T-helper 2 cell treated with Interferon-gamma antibody and Interleukin-4, amounts not matched to agents 5 μg/mL and 100 μg/mL, for 36 hours (primary cell): ENCODE results near the gene PARVA.

Experiments
- DNase-seq: peaks from one replicate; pipeline ENCODE4 v3.0.0; 2021; ENCODE audit warnings: low spot score
- H3K27ac Mint-ChIP-seq: one replicate; pipeline ENCODE4 v1.8.0; 2021; ENCODE audit warnings: mild to moderate bottlenecking, mixed read lengths
- H3K27me3 Mint-ChIP-seq: one replicate; pipeline ENCODE4 v1.8.0; 2021; ENCODE audit warnings: low read depth, mixed read lengths
- H3K36me3 Mint-ChIP-seq: one replicate; pipeline ENCODE4 v1.8.0; 2021; ENCODE audit warnings: low read depth, mixed read lengths
- H3K4me1 Mint-ChIP-seq: one replicate; pipeline ENCODE4 v1.8.0; 2021; ENCODE audit warnings: low read depth, mixed read lengths
- H3K4me3 Mint-ChIP-seq: one replicate; pipeline ENCODE4 v1.8.0; 2022; ENCODE audit warnings: mild to moderate bottlenecking, moderate library complexity, mixed read lengths
- H3K9me3 Mint-ChIP-seq: one replicate; pipeline ENCODE4 v1.8.0; 2021; ENCODE audit warnings: mixed read lengths

Gene PARVA

GRCh38 chr11:12417691-12418611 is 40.6 kb downstream of the PARVA start:
- H3K27ac Mint-ChIP-seq: no peak overlapping the region
- H3K36me3 Mint-ChIP-seq: no peaks in the 10 kb centered on the region
- H3K4me3 Mint-ChIP-seq: no peak overlapping the region
- no peak for DNase-seq
- no peaks in the 10 kb centered on the region for H3K9me3 Mint-ChIP-seq
- H3K4me1 Mint-ChIP-seq: no peaks in the 10 kb centered on the region
- H3K27me3 Mint-ChIP-seq: peaks cover 11% of the 10 kb centered on the region

- Mint-ChIP-seq H3K27ac (no peak overlapping the region), H3K4me1 (no peaks in the 10 kb centered on the region), H3K4me3 (no peak overlapping the region), H3K36me3 (no peaks in the 10 kb centered on the region), H3K27me3 (peaks cover 8% of the 10 kb centered on the region), H3K9me3 (no peaks in the 10 kb centered on the region)
- no peak for DNase-seq
Observed at GRCh38 chr11:12420040-12420439, 42.7 kb downstream of the PARVA start.

GRCh38 chr11:12420706-12421105 is 43.3 kb downstream of the PARVA start:
- no peaks in the 10 kb centered on the region for H3K36me3 Mint-ChIP-seq
- H3K27me3 Mint-ChIP-seq: peaks cover 8% of the 10 kb centered on the region
- DNase-seq: no peak
- no peak overlapping the region for H3K27ac Mint-ChIP-seq
- H3K9me3 Mint-ChIP-seq: no peaks in the 10 kb centered on the region
- H3K4me3 Mint-ChIP-seq: no peak overlapping the region
- H3K4me1 Mint-ChIP-seq: no peaks in the 10 kb centered on the region

GRCh38 chr11:12421386-12421785 is 44.0 kb downstream of the PARVA start:
- Mint-ChIP-seq H3K4me1 (no peaks in the 10 kb centered on the region), H3K27me3 (peaks cover 7% of the 10 kb centered on the region), H3K9me3 (no peaks in the 10 kb centered on the region), H3K27ac (no peak overlapping the region), H3K4me3 (no peak overlapping the region), H3K36me3 (no peaks in the 10 kb centered on the region)
- no peak for DNase-seq

GRCh38 chr11:12426176-12426575 is 48.8 kb downstream of the PARVA start:
- no peaks in the 10 kb centered on the region for H3K36me3 Mint-ChIP-seq
- H3K9me3 Mint-ChIP-seq: no peaks in the 10 kb centered on the region
- H3K4me1 Mint-ChIP-seq: no peaks in the 10 kb centered on the region
- H3K27me3 Mint-ChIP-seq: peaks cover 3% of the 10 kb centered on the region
- no peak overlapping the region for H3K27ac Mint-ChIP-seq
- no peak for DNase-seq
- H3K4me3 Mint-ChIP-seq: no peak overlapping the region

- no peaks in the 10 kb centered on the region for H3K4me1 Mint-ChIP-seq
- H3K4me3 Mint-ChIP-seq: no peak overlapping the region
- no peak overlapping the region for H3K27ac Mint-ChIP-seq
- DNase-seq: no peak
- H3K36me3 Mint-ChIP-seq: no peaks in the 10 kb centered on the region
- H3K9me3 Mint-ChIP-seq: no peaks in the 10 kb centered on the region
- H3K27me3 Mint-ChIP-seq: no peaks in the 10 kb centered on the region
Observed at GRCh38 chr11:12429155-12429554, 51.8 kb downstream of the PARVA start.

- Mint-ChIP-seq H3K9me3 (no peaks in the 10 kb centered on the region), H3K4me3 (no peak overlapping the region), H3K36me3 (no peaks in the 10 kb centered on the region), H3K27me3 (peaks cover 7% of the 10 kb centered on the region), H3K4me1 (no peaks in the 10 kb centered on the region), H3K27ac (no peak overlapping the region)
- no peak for DNase-seq
Observed at GRCh38 chr11:12430351-12430750, 53.0 kb downstream of the PARVA start.

GRCh38 chr11:12430954-12431595 is 53.7 kb downstream of the PARVA start:
- peaks cover 7% of the 10 kb centered on the region for H3K27me3 Mint-ChIP-seq

GRCh38 chr11:12432507-12432906 is 55.1 kb downstream of the PARVA start:
- no peak for DNase-seq
- Mint-ChIP-seq H3K9me3 (no peaks in the 10 kb centered on the region), H3K27me3 (peaks cover 7% of the 10 kb centered on the region), H3K4me3 (no peak overlapping the region), H3K27ac (no peak overlapping the region), H3K36me3 (no peaks in the 10 kb centered on the region), H3K4me1 (no peaks in the 10 kb centered on the region)

More at GRCh38 chr11:12430954-12431595, 53.7 kb downstream of the PARVA start:
- Mint-ChIP-seq H3K9me3 (no peaks in the 10 kb centered on the region), H3K4me3 (no peak overlapping the region), H3K27ac (no peak overlapping the region), H3K36me3 (no peaks in the 10 kb centered on the region), H3K4me1 (no peaks in the 10 kb centered on the region)
- no peak for DNase-seq

- Mint-ChIP-seq H3K27ac (no peak overlapping the region), H3K27me3 (peaks cover 7% of the 10 kb centered on the region), H3K36me3 (no peaks in the 10 kb centered on the region), H3K9me3 (no peaks in the 10 kb centered on the region), H3K4me3 (no peak overlapping the region), H3K4me1 (no peaks in the 10 kb centered on the region)
- no peak for DNase-seq
Observed at GRCh38 chr11:12433121-12433520, 55.8 kb downstream of the PARVA start.

- no peaks in the 10 kb centered on the region for H3K9me3 Mint-ChIP-seq
- H3K4me1 Mint-ChIP-seq: no peaks in the 10 kb centered on the region
- DNase-seq: no peak
- no peaks in the 10 kb centered on the region for H3K36me3 Mint-ChIP-seq
- no peak overlapping the region for H3K4me3 Mint-ChIP-seq
- no peak overlapping the region for H3K27ac Mint-ChIP-seq
- peaks cover 7% of the 10 kb centered on the region for H3K27me3 Mint-ChIP-seq
Observed at GRCh38 chr11:12433571-12434324, 56.4 kb downstream of the PARVA start.

- peaks cover 7% of the 10 kb centered on the region for H3K27me3 Mint-ChIP-seq
Observed at GRCh38 chr11:12434325-12434654, 56.9 kb downstream of the PARVA start.

GRCh38 chr11:12435264-12435663 is 57.9 kb downstream of the PARVA start:
- DNase-seq: no peak
- H3K9me3 Mint-ChIP-seq: no peaks in the 10 kb centered on the region
- peaks cover 7% of the 10 kb centered on the region for H3K27me3 Mint-ChIP-seq
- no peak overlapping the region for H3K4me3 Mint-ChIP-seq
- H3K27ac Mint-ChIP-seq: no peak overlapping the region
- no peaks in the 10 kb centered on the region for H3K4me1 Mint-ChIP-seq
- no peaks in the 10 kb centered on the region for H3K36me3 Mint-ChIP-seq

More at GRCh38 chr11:12434325-12434654, 56.9 kb downstream of the PARVA start:
- no peak for DNase-seq
- Mint-ChIP-seq H3K4me3 (no peak overlapping the region), H3K27ac (no peak overlapping the region), H3K36me3 (no peaks in the 10 kb centered on the region), H3K4me1 (no peaks in the 10 kb centered on the region), H3K9me3 (no peaks in the 10 kb centered on the region)

- Mint-ChIP-seq H3K36me3 (no peaks in the 10 kb centered on the region), H3K4me1 (no peaks in the 10 kb centered on the region), H3K9me3 (no peaks in the 10 kb centered on the region), H3K27ac (no peak overlapping the region), H3K27me3 (peaks cover 7% of the 10 kb centered on the region), H3K4me3 (no peak overlapping the region)
- no peak for DNase-seq
Observed at GRCh38 chr11:12436266-12436665, 58.9 kb downstream of the PARVA start.
